Stimulated activated memory B cell treated with anti-CD40 and anti-IgM and Interleukin-4, amounts not matched to agents 10 μg/mL and 1 μg/mL and 100 μg/mL, for 72 hours (primary cell): ENCODE measurements around the gene ATP9B.
"Not testable (repeated sequence)": the region's sequence is repeated elsewhere in the genome, so short reads cannot be mapped to it uniquely, and the experiment has no call there.

Experiments
- ATAC-seq: fragments of 150-1000 bp; cut with Tn5 transposase; 2 replicates; pipeline ENCODE4 v1.10.0; 2021
- H3K27ac Mint-ChIP-seq: one replicate; pipeline ENCODE4 v1.8.0; 2022; ENCODE audit warnings: mild to moderate bottlenecking, mixed read lengths
- H3K27me3 Mint-ChIP-seq: one replicate; pipeline ENCODE4 v1.8.0; 2022; ENCODE audit warnings: mixed read lengths
- H3K36me3 Mint-ChIP-seq: one replicate; pipeline ENCODE4 v1.8.0; 2022; ENCODE audit warnings: mixed read lengths
- H3K4me1 Mint-ChIP-seq: one replicate; pipeline ENCODE4 v1.8.0; 2022; ENCODE audit warnings: mixed read lengths
- H3K4me3 Mint-ChIP-seq: one replicate; pipeline ENCODE4 v1.8.0; 2022; ENCODE audit warnings: mild to moderate bottlenecking, moderate library complexity, mixed read lengths
- H3K9me3 Mint-ChIP-seq: one replicate; pipeline ENCODE4 v1.8.0; 2022; ENCODE audit warnings: mixed read lengths

ATP9B gene

DNA sequence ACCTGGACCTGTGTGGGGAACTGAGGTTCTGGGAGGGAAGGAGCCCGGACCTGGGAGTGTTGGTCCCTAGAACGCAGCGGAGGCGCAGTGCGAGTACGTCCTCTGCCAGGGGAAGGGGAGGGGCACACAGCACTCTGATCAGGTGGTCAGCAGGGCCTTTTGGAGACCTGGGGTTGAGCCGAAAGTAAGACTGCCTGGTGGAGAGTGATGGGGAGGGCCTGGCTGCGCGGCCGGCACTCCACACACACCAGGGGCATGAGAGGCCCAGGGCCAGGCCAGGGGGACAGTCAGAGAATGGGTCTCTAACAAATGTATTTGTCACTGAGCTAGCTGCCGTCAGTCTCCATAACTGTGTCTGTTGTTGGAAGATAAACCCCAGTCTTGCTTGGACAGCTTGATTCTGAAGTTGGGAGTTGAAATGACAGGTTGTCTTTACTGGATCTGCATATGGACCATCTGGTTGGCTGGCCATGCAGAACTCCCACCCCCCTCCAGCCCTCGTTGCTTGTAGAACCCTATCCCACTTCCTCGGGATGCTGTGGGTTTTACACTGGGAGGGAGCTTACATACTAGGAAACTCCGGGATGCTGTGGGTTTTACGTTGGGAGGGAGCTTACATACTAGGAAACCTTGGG, 251.1 kb downstream of the ATP9B start:
- H3K27ac Mint-ChIP-seq, result no peak overlapping the region
- ATAC-seq, result no peak
- H3K4me1 Mint-ChIP-seq, result no peaks in the 10 kb centered on the region
- H3K36me3 Mint-ChIP-seq, result peaks cover 82% of the 10 kb centered on the region
- H3K4me3 Mint-ChIP-seq, result no peak overlapping the region
- peaks cover 6% of the 10 kb centered on the region for H3K9me3 Mint-ChIP-seq
- H3K27me3 Mint-ChIP-seq, result no peaks in the 10 kb centered on the region

DNA sequence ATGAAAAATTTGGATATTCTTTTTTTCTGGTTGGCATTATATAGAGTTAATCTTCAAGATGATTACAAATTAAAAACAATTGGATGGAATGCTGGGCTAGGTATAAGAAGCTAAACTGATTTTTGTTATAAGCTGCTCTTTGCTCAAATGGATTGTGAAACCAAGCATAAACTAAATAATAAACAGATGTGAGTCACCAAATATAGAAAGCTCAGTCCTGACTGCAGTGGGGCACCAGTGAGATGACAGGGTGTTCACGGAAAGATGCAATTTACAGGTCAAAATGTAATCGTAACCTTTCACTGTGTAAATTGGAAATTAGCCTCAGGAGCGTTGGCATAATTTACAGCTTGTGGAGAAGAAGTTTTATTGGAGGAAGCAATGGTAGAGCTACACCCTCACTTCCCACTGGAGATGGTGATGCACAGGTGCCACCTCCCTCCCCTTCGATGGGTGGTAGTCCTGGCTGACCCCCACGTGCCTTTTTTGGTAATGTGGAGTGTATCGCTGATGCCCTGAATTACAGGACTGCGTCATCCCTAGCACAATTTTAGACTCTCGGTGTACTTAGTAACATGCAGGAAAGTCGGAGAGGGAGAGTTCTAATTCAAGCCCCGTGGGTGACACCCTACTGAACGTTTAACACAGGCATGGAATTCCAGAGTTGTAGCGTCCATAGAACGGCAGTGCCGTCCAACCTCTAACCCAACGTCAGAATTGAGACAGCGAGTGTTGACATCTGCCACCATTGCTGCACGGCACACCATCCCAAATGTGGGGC, 252.6 kb downstream of the ATP9B start:
- Mint-ChIP-seq H3K9me3 (no peaks in the 10 kb centered on the region), H3K27ac (no peak overlapping the region), H3K27me3 (no peaks in the 10 kb centered on the region), H3K4me1 (no peaks in the 10 kb centered on the region), H3K36me3 (peaks cover 74% of the 10 kb centered on the region), H3K4me3 (no peak overlapping the region)
- ATAC-seq, result no peak

DNA sequence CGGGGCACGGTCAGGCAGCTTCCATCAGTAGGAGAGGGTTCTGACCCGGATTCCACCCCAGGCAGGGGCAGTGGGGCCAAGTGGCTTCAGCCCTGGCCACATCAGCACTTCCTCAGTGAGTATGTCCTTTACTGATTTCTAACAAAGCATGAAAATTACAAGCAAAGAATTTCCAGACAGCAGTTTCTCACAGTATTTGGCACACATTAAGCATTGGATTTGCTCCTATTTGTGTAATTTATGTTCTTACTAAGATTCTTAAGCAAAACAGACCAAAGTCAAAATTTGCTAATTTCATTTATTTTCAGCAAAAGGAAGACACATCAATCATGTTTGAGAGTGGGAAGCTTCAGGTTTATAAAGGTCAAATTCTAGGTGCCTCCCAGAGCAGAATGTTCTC, 253.2 kb downstream of the ATP9B start:
- Mint-ChIP-seq H3K27me3 (no peaks in the 10 kb centered on the region), H3K4me3 (no peak overlapping the region), H3K4me1 (no peaks in the 10 kb centered on the region), H3K36me3 (peaks cover 78% of the 10 kb centered on the region), H3K9me3 (peaks cover 3% of the 10 kb centered on the region), H3K27ac (no peak overlapping the region)
- no peak for ATAC-seq

DNA sequence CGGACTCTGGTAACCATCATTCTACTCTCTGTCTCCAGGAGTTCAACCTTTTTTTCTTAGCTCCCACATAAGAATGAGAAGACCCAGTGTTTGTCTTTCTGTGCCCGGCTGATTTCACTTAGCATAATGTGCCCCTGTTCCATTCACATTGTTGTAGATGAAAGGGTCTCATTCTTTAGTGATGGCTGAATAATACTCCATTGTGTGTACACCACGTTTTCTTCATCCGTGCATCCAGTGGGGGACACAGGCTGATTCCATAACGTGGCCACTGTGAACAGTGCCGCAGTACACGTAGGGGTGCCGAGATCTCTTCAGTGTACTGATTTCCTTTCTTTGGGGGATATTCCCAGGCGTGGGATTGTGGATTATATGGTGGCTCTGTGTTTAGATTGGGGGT, 254.3 kb downstream of the ATP9B start:
- Mint-ChIP-seq H3K4me3 (no peak overlapping the region), H3K36me3 (peaks cover 75% of the 10 kb centered on the region), H3K27me3 (no peaks in the 10 kb centered on the region), H3K27ac (no peak overlapping the region), H3K4me1 (no peaks in the 10 kb centered on the region), H3K9me3 (peaks cover 6% of the 10 kb centered on the region)
- no peak for ATAC-seq

DNA sequence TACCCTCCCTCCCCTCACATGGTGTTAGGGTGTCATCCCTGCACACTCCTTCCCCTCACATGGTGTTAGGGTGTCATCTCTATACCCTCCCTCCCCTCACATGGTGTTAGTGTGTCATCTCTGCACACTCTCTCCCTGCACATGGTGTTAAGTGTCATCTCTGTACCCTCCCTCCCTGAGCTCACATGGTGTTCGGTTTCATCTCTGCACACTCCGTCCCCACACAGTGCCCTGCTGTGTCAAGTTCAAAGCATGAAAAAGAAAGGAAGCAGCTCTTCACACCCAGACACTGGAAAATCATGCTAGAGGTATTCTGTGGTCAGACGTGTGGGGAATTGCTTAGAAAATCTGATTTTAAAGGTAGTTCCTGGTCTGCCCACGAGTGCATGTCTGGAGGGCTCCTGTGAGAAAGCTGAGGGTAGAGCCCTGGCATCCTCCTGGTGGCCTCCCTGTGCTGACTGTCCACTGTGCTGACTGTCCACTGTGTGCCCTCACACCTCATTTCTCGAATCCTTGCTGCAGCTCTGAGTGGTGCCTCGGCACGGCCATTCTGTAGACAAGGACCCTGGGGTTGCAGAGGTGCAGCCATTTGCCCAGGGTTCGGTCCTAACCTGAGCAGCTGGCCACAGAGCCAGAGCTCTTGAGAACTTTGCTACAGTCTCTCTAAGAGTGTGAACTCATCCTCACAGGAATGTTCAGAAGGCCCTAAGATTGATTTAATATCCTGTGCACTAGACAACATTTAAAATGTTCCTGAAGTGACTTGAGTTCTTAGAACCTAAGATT, 257.4 kb downstream of the ATP9B start:
- H3K27ac Mint-ChIP-seq, result no peak overlapping the region
- H3K9me3 Mint-ChIP-seq, result peaks cover 6% of the 10 kb centered on the region
- H3K27me3 Mint-ChIP-seq, result no peaks in the 10 kb centered on the region

DNA sequence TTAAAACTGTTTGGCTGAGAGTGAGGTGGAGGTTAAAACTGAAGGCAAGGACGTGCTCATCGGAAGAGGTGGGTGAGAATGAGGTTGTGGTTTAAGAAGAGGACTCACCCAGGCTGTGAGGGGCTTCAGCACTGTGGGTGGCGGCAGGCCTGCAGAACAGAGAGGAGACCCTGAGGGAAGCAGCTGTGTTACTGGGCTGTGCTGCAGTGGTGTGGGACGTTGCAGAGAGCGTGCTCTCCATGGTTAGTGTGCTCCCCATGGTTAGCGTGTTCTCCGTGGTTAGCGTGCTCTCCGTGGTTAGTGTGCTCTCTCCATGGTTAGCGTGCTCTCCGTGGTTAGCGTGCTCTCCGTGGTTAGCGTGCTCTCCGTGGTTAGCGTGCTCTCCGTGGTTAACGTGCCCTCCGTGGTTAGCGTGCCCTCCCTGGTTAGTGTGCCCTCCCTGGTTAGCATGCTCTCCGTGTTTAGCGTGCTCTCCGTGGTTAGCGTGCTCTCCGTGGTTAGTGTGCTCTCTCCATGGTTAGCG, 258.1 kb downstream of the ATP9B start:
- H3K9me3 Mint-ChIP-seq, result peaks cover 6% of the 10 kb centered on the region
- no peak for ATAC-seq
- no peaks in the 10 kb centered on the region for H3K4me1 Mint-ChIP-seq
- H3K4me3 Mint-ChIP-seq, result no peak overlapping the region
- H3K27me3 Mint-ChIP-seq, result no peaks in the 10 kb centered on the region
- peaks cover 48% of the 10 kb centered on the region for H3K36me3 Mint-ChIP-seq
- no peak overlapping the region for H3K27ac Mint-ChIP-seq

More for the DNA sequence above, 257.4 kb downstream of the ATP9B start:
- Mint-ChIP-seq H3K4me3 (no peak overlapping the region), H3K36me3 (peaks cover 55% of the 10 kb centered on the region), H3K4me1 (no peaks in the 10 kb centered on the region)
- ATAC-seq, result no peak

DNA sequence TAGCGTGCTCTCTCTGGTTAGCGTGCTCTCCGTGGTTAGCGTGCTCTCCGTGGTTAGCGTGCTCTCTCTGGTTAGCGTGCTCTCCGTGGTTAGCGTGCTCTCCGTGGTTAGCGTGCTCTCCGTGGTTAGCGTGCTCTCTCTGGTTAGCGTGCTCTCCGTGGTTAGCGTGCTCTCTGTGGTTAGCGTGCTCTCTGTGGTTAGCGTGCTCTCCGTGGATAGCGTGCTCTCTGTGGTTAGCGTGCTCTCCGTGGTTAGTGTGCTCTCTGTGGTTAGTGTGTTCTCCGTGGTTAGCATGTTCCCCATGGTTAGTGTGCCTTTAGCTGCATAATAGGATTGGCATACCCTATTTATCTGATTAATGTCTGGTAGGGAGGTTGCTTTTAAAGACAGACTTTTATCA, 258.7 kb downstream of the ATP9B start:
- peaks cover 51% of the 10 kb centered on the region for H3K36me3 Mint-ChIP-seq
- not testable (repeated sequence) for H3K27me3 Mint-ChIP-seq, ATAC-seq, H3K27ac Mint-ChIP-seq, H3K9me3 Mint-ChIP-seq, H3K4me3 Mint-ChIP-seq, H3K4me1 Mint-ChIP-seq

DNA sequence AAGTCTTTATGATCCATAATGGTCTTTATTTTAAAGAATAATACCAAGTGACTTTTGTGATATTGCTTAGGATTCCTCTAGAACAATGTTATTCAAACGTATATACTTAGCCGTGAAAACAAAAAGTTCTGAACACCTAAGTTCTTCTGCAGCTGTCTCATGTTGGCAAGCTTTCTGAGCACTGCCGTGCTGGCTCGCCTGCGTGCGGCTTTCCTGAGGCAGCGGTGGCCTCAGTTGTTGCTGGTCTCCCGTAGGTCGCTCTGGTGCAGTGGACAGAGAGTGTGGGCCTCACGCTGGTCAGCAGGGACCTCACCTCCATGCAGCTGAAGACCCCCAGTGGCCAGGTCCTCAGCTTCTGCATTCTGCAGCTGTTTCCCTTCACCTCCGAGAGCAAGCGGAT, 259.7 kb downstream of the ATP9B start:
- no peak overlapping the region for H3K27ac Mint-ChIP-seq

DNA sequence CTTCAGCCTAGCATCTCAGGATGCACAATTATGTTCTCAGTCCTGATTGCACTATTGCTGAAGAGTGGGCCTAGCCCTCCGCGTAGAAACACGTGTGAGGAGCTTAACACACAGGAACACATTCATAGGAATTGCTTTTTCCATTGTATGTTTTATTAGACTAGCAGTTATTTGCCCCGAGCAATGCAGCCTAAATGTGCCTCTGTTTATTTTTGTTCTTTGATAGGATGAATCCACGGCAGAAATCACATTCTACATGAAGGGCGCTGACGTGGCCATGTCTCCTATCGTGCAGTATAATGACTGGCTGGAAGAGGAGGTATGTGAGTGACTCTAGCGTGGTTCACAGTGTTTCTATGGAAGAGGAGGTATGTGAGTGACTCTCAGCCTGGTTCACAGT, 260.6 kb downstream of the ATP9B start:
- Mint-ChIP-seq H3K4me3 (no peak overlapping the region), H3K27me3 (no peaks in the 10 kb centered on the region), H3K27ac (no peak overlapping the region), H3K36me3 (peaks cover 45% of the 10 kb centered on the region), H3K4me1 (no peaks in the 10 kb centered on the region), H3K9me3 (peaks cover 6% of the 10 kb centered on the region)
- no peak for ATAC-seq

More for the DNA sequence above, 259.7 kb downstream of the ATP9B start:
- H3K9me3 Mint-ChIP-seq, result peaks cover 6% of the 10 kb centered on the region
- H3K36me3 Mint-ChIP-seq, result peaks cover 51% of the 10 kb centered on the region
- no peaks in the 10 kb centered on the region for H3K27me3 Mint-ChIP-seq
- ATAC-seq, result no peak
- no peak overlapping the region for H3K4me3 Mint-ChIP-seq
- no peaks in the 10 kb centered on the region for H3K4me1 Mint-ChIP-seq

DNA sequence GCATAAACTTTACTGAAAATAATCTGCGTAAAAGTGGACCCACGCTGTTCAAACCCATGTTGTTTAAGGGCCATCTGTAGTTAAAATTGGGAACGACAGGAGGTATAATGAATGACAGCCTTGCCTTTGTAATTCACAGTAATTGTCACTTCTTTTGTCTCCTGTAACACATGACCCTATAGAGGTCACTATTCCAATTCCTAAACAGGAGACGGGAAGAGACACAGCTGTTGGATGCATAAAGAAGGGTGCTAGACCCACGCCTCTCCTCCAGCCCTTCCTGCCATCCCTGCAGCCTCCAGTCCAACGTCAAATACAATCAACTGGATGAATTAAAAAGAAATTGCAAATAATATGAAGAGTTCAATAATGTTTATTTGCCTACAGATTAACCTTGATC, 263.5 kb downstream of the ATP9B start:
- H3K4me1 Mint-ChIP-seq, result no peaks in the 10 kb centered on the region
- no peak overlapping the region for H3K27ac Mint-ChIP-seq
- H3K27me3 Mint-ChIP-seq, result no peaks in the 10 kb centered on the region
- no peak overlapping the region for H3K4me3 Mint-ChIP-seq
- H3K36me3 Mint-ChIP-seq, result peaks cover 55% of the 10 kb centered on the region
- peaks cover 2% of the 10 kb centered on the region for H3K9me3 Mint-ChIP-seq
- ATAC-seq, result no peak

DNA sequence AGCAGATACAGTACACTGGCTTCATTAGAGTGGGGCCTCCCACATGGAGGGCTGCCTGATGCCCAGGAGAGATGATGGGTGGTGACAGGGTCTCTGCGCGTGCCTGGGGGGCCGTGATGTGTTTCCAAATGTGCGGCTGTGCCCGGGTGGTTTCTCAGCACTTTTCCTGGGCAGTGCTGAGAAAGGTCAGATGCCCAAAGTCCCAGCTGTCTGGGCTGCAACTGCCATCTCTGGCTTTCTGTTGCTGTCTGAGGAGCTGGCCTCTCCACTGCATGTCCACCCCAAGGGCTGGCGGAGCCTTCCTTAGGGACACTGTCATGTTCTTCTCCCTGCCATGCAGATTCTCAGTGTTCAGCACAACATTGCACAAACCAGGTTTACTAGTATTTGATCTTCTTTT, 263.9 kb downstream of the ATP9B start:
- Mint-ChIP-seq H3K9me3 (peaks cover under 1% of the 10 kb centered on the region), H3K27ac (no peak overlapping the region), H3K36me3 (peaks cover 56% of the 10 kb centered on the region), H3K4me3 (no peak overlapping the region), H3K4me1 (no peaks in the 10 kb centered on the region), H3K27me3 (no peaks in the 10 kb centered on the region)
- no peak for ATAC-seq

DNA sequence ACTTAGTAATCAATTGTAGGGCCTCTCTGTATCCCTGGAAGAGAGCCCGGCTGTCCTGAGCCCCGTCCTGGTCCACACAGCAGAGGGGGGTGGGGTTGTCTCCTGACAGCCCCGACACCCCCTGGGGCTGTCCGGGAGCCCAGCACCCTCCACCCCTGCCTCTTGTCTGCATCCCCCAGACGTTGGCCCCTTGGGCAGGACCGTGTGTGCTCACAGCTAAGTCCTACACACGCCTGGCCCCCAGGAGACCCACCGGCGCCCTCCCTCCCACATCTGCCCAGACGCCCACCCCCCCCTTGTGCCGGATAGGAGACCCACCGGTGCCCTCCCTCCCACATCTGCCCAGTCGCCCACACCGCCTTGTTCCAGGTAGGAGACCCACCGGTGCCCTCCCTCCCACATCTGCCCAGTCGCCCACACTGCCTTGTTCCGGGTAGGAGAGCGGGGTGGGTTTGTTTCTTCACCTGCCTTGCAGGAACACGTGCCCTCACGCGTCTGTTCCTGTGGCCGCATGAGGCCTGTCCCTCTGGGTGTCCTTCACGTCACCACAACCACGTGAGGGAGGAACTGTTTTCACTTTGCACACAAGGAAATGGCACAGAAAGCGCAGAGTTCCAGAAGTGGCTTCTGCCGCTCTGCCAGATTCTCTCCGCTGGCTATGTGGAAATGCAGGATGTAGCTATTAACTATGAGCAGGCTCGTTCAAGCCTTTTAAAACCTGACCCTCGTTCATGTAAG, 265.5 kb downstream of the ATP9B start:
- no peak overlapping the region for H3K27ac Mint-ChIP-seq
- no peaks in the 10 kb centered on the region for H3K27me3 Mint-ChIP-seq
- ATAC-seq, result peak; percentile 50
- H3K9me3 Mint-ChIP-seq, result peaks cover 10% of the 10 kb centered on the region
- H3K4me3 Mint-ChIP-seq, result no peak overlapping the region
- H3K36me3 Mint-ChIP-seq, result peaks cover 69% of the 10 kb centered on the region
- H3K4me1 Mint-ChIP-seq, result no peaks in the 10 kb centered on the region

DNA sequence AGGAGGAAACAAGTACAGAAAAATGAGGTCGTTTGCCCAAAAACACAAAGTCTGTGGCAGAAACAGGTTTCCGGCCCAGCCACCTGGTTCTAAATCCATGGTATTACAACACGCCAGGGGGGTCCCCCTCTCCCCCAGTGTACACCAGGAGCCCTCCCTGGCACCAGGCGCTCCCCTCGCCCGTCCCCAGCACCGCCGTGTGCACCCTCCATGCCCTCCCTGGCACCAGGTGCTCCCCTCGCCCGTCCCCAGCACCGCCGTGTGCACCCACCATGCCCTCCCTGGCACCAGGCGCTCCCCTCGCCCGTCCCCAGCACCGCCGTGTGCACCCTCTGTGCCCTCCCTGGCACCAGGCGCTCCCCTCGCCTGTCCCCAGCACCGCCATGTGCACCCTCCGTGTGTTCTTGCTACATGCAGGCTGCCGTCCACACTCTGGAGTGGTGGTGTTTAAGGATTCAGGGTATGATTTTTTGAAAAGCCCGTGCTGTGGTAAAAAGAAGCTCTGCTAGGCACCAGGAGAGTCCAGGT, 266.7 kb downstream of the ATP9B start:
- no peaks in the 10 kb centered on the region for H3K27me3 Mint-ChIP-seq
- H3K4me1 Mint-ChIP-seq, result no peaks in the 10 kb centered on the region
- H3K4me3 Mint-ChIP-seq, result no peak overlapping the region
- peaks cover 67% of the 10 kb centered on the region for H3K36me3 Mint-ChIP-seq
- no peak overlapping the region for H3K27ac Mint-ChIP-seq
- peaks cover 10% of the 10 kb centered on the region for H3K9me3 Mint-ChIP-seq
- ATAC-seq, result peak; percentile 67

DNA sequence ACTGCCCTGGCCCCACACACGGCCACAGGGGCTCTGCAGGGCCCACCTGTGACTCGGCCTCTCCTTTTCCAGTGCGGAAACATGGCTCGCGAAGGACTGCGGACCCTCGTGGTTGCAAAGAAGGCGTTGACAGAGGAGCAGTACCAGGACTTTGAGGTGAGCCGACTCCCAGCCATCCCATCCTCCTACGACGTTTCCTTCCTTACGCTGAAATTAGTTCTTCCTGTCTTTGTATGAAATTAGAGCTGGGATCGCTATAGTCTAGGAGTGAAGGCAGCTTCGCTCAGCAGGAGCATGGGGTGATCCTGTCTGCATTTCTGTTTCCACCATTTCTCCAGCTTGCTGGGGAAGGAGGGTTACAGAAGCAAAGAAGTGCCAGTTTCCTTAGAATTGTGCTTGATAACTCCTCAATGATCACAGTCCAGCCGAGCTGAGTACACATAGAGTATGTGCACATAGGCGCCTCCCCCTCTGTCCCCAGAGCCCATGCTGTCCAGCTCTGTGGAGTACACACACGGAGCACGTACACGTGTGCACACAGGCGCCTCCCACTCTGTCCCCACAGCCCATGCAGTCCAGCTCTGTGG, 267.5 kb downstream of the ATP9B start:
- H3K27ac Mint-ChIP-seq, result no peak overlapping the region
- H3K27me3 Mint-ChIP-seq, result no peaks in the 10 kb centered on the region
- H3K4me1 Mint-ChIP-seq, result no peaks in the 10 kb centered on the region
- H3K36me3 Mint-ChIP-seq, result peaks cover 67% of the 10 kb centered on the region
- no peak for ATAC-seq
- peaks cover 10% of the 10 kb centered on the region for H3K9me3 Mint-ChIP-seq
- H3K4me3 Mint-ChIP-seq, result no peak overlapping the region
